NCI-H526 treated with DMSO at 0.1 percent for 48 hours (cell line): ENCODE results near the gene ITGB6.

ENCODE experiments used
- DNase-seq: peaks from one replicate; lab custom pipeline; 2025; lab: John Stamatoyannopoulos, UW

ITGB6 gene

DNA sequence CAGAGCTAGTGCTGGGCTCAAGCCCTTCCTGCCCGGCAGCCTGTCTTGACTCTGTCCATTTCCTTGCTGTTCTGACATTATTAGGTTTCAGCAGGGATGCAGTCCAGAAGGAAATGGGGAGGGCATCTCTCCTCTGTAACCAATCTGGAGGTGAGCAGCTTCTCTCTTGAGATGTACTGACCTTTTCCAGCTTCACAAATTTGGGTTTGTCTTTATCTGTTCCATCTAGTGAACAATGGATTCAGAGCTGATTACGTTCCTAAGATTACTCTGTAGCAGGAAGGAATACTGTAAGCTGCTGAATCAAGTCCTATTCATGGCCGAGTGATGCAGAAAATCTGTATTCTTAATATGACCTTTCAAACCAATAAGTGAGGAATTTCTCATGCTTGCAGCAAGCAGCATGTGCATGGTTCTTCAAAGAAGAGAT lies 148.7 kb downstream of the ITGB6 start:
- DNase-seq: no peak

DNA sequence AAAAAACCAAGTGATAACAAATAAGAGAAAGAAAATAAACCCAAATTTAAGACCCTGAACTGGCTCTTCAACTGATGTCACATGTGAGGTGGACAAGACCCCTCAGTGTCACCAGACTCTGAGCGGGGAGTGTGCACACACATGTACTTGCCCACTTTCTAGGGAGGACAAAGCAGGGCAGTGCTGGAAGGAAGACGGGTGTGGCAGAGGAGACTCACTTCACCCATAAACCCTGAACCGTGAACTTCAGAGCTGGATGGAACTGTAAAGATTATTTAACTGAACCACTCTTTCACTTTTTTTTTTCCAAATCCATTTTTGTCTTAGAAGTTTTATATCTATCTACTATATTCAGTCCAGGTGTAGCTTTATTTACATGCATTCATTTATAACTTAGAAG lies 149.9 kb downstream of the ITGB6 start:
- no peak for DNase-seq
